ENCODE data around the gene PTGES3L. TPM values are rescaled to one million over a fixed set of nuclear protein-coding genes. Genes with fewer than 3 reads are reported as not detected.

Gene PTGES3L
- total RNA-seq, 2 donors from 2014 or later = 1.5 to 2.0 TPM

GRCh38 chr17:42964161-42964932 is 15.5 kb downstream of the PTGES3L start, which contains the start of gene AARSD1:
Gene AARSD1, minus strand, starts transcription at chr17:42964454. Its CDS starts 14 bp downstream, at chr17:42964440.
- H3K4me1 ChIP-seq (ENCODE audit: control insufficient read depth in 1 of 2, low read depth in 2 of 2) = peaks cover 4 to 9% of the 10 kb centered on the region in 2 donors
- H3K27ac ChIP-seq = peak within 1 kb of the TSS; percentile 84 to 87
- H3K27me3 ChIP-seq (replicated peaks; ENCODE audit: insufficient read depth) = no peaks in the 10 kb centered on the region
- no peak for TF ChIP-seq CTCF (IDR thresholded peaks at IDR 0.05)
- no peaks in the 10 kb centered on the region for H3K9me3 ChIP-seq
- H3K36me3 ChIP-seq = peaks cover 22% of the 10 kb centered on the region
- H3K4me3 ChIP-seq = peak within 1 kb of the TSS; percentile 81
- peak; percentile 83 for ATAC-seq (ENCODE audit: insufficient number of reproducible peaks, low FRiP score, low read depth)
- DNase-seq (ENCODE audit: low spot score) = peak; percentile 56

- no peaks in the 10 kb centered on the region for H3K4me1 ChIP-seq (ENCODE audit: control insufficient read depth in 1 of 2, low read depth in 2 of 2)
- TF ChIP-seq CTCF (IDR thresholded peaks at IDR 0.05) = no peak
- no peak overlapping the region for H3K27ac ChIP-seq
- peaks cover 70% of the 10 kb centered on the region for H3K36me3 ChIP-seq
- DNase-seq (ENCODE audit: low spot score) = no peak
- H3K4me3 ChIP-seq = no peak overlapping the region
- no peak for ATAC-seq (ENCODE audit: insufficient number of reproducible peaks, low FRiP score, low read depth)
- no peaks in the 10 kb centered on the region for H3K9me3 ChIP-seq
- no peaks in the 10 kb centered on the region for H3K27me3 ChIP-seq (replicated peaks; ENCODE audit: insufficient read depth)
These were observed 26.2 kb downstream of the PTGES3L start for GRCh38 chr17:42953669-42954068.

- DNase-seq (ENCODE audit: low spot score) (no peak), ATAC-seq (ENCODE audit: insufficient number of reproducible peaks, low FRiP score, low read depth) (no peak)
- H3K4me3 ChIP-seq = no peak overlapping the region
- H3K27me3 ChIP-seq (replicated peaks; ENCODE audit: insufficient read depth) = no peaks in the 10 kb centered on the region
- H3K27ac ChIP-seq = no peak overlapping the region
- no peaks in the 10 kb centered on the region for H3K9me3 ChIP-seq
- H3K4me1 ChIP-seq (ENCODE audit: control insufficient read depth in 1 of 2, low read depth in 2 of 2) = peaks cover 4 to 7% of the 10 kb centered on the region in 2 donors
- peaks cover 49% of the 10 kb centered on the region for H3K36me3 ChIP-seq
- no peak for TF ChIP-seq CTCF (IDR thresholded peaks at IDR 0.05)
These were observed 29.7 kb downstream of the PTGES3L start for GRCh38 chr17:42950044-42950783.

- H3K36me3 ChIP-seq = peaks cover 18% of the 10 kb centered on the region
- DNase-seq (ENCODE audit: low spot score) = no peak
- H3K4me1 ChIP-seq (ENCODE audit: control insufficient read depth in 1 of 2, low read depth in 2 of 2) = peaks cover 4 to 22% of the 10 kb centered on the region in 2 donors
- no peak for TF ChIP-seq CTCF (IDR thresholded peaks at IDR 0.05)
- H3K4me3 ChIP-seq = no peak overlapping the region
- ATAC-seq (ENCODE audit: insufficient number of reproducible peaks, low FRiP score, low read depth) = no peak
- peak overlapping the region; percentile 54 to 69 for H3K27ac ChIP-seq
- no peaks in the 10 kb centered on the region for H3K9me3 ChIP-seq
- H3K27me3 ChIP-seq (replicated peaks; ENCODE audit: insufficient read depth) = no peaks in the 10 kb centered on the region
These were observed 33.1 kb downstream of the PTGES3L start for GRCh38 chr17:42946812-42947211.

- no peak overlapping the region for H3K4me3 ChIP-seq
- no peaks in the 10 kb centered on the region for H3K9me3 ChIP-seq
- ATAC-seq (ENCODE audit: insufficient number of reproducible peaks, low FRiP score, low read depth) (no peak), DNase-seq (ENCODE audit: low spot score) (no peak)
- no peaks in the 10 kb centered on the region for H3K27me3 ChIP-seq (replicated peaks; ENCODE audit: insufficient read depth)
- H3K4me1 ChIP-seq (ENCODE audit: control insufficient read depth in 1 of 2, low read depth in 2 of 2) = peaks cover 4 to 22% of the 10 kb centered on the region in 2 donors
- H3K27ac ChIP-seq = peak overlapping the region in 1 of 2 donors; percentile 69
- H3K36me3 ChIP-seq = no peaks in the 10 kb centered on the region
- TF ChIP-seq CTCF (IDR thresholded peaks at IDR 0.05) = no peak
These were observed 35.7 kb downstream of the PTGES3L start for GRCh38 chr17:42944211-42944610.

All from thoracic aorta (tissue), 2 donors.